Omental fat pad (tissue), 4 donors: ENCODE measurements around the gene HDAC7. TPM values are rescaled to one million over a fixed set of nuclear protein-coding genes. Genes with fewer than 3 reads are reported as not detected.
A peak's percentile ranks its signal among the peaks of the same experiment; 100 is the strongest.

Source experiments
- ATAC-seq: fragments of 150-250 bp; one replicate; pipeline ENCODE4 v1.9.1; 2016; ENCODE audit warnings: mild to moderate bottlenecking, moderate library complexity; ENCODE audit not compliant: low FRiP score
- DNase-seq: peaks from one replicate; pipeline ENCODE4 v3.0.0-alpha.2; 2019; ENCODE audit warnings: low spot score
- CTCF ChIP-seq, 3 donors: fragments of 450-650 bp; IDR thresholded peaks; one replicate each; pipeline ENCODE4 v1.5.1; 2016 to 2017; ENCODE audit warnings: antibody characterized with exemption in 3 of 3, mild to moderate bottlenecking in 3 of 3, moderate library complexity in 2 of 3
- total RNA-seq, 4 donors: library from RNA; depleted of rRNA; stranded (reverse); fragments of >200 nt; gene quantifications; one replicate each; pipeline ENCODE4 v1.1.0, GENCODE V29; 2016

Gene HDAC7
- total RNA-seq, 4 donors from 2014 or later, result 40.3 to 102 (median 62.9) TPM

DNA sequence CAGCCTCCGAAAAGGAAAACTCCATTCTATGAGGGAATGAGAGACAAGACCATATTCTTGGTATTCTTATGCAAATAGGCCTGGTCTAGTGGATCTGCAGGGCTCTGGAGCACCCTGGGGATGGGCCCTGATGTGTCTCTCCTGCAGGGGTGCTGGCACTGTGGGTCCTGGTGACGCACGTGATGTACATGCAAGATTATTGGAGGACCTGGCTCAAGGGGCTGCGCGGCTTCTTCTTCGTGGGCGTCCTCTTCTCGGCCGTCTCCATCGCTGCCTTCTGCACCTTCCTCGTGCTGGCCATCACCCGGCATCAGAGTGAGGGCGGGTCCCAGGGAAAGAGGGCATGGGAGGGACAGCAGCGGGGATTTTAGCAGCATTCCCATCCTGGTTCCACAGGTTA lies 40.8 kb downstream of the HDAC7 start:
- ATAC-seq (peak; percentile 1), DNase-seq (no peak)
- TF ChIP-seq CTCF (IDR thresholded peaks at IDR 0.05), result no peak

DNA sequence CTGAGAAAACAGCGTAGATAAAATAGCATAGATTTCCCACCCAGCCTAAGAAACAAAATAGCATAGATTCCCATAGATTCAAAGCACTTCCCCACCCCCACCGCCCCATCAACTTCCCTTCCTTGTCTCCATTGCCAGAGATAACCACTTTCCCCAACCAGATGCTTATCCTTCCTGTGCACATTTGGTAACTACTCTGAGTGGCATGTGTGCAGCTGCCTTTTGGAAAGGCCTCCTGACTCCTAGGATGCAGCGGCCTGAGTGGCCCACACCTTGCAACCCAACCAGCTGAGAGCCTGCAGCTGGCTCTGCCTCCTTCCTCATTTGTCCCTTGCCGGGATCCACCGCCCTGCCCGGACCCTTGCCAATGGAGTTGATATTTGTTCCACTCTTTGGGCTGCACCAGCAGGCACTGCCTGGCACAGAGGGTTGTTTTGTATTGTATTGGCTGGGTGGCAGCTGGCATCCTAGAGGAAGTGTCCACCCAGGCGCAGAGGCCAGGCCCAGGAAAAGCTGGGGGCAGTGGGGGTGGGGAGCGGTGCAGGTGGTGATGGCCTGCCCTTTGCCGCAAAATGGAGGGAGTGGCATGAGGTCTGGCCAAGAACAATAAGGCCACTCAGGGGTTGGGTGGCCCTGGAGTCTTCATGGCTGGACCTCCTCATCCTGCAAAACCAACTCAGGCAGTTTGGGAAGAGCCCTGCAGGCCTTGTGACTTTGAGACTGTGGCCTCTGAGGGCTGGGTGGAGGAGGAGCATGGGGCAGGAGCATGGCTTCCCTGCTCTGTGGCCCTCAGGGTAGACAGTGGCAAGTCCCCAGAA lies 41.8 kb downstream of the HDAC7 start:
- DNase-seq (no peak), ATAC-seq (no peak)
- TF ChIP-seq CTCF (IDR thresholded peaks at IDR 0.05), result no peak

- no peak for DNase-seq
- ATAC-seq, result no peak
- TF ChIP-seq CTCF (IDR thresholded peaks at IDR 0.05), result no peak
Observed at GRCh38 chr12:47777151-47777550, 42.6 kb downstream of the HDAC7 start.

GRCh38 chr12:47776471-47777143 lies 43.1 kb downstream of the HDAC7 start:
- DNase-seq (no peak), ATAC-seq (peak; percentile 16)
- no peak for TF ChIP-seq CTCF (IDR thresholded peaks at IDR 0.05)

DNA sequence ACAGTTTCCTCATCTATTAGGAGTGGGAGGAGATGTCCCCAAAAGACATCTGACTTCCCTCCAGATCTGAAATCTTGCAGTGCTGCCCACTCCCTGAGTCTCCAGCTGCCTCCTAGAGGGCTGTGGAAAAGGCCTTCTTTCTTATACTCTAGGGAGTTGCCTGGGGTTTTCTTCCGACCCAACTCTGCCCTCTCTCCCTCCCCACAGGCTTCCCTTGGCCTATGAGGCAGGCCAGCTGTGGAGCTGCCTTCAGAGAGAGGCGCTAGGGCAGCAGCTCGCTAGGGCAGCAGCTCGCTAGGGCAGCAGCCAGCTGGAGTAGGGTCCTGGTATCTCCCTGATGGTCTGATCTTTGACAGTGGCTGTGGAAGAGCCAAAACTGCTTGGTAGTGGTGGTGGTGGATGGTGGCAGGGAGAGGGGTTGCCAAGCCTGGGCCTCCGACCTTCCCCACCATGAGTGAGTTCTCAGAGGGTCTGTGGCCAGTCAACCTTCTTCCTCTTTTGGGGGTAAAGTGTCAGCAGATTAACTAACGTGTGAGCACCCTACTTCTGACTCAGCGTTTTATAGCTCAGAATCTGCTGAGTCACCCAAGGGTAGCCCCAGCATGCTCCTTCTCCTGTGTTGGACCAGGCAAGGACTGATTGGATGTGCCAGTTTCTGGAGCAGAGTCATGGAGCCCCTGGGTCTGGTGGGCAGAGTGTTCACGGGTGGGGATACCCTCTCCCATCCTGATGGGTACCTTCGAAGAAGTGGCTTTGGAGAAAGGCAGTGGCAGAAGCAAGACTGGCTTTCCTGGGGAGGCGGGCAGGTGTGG lies 44.4 kb downstream of the HDAC7 start:
- no peak for TF ChIP-seq CTCF (IDR thresholded peaks at IDR 0.05)
- DNase-seq, result no peak
- ATAC-seq, result no peak

GRCh38 chr12:47774663-47775062 lies 45.0 kb downstream of the HDAC7 start:
- TF ChIP-seq CTCF (IDR thresholded peaks at IDR 0.05), result no peak
- ATAC-seq (no peak), DNase-seq (no peak)
